HG03354 (cell line): Measurements from ENCODE around the gene ACTL10.

ENCODE experiments used
- ATAC-seq: cut with Tn5 transposase; IDR thresholded peaks from one replicate; pipeline ENCODE4 v1.9.1; 2021; ENCODE audit warnings: mild to moderate bottlenecking; ENCODE audit not compliant: unreplicated experiment, poor library complexity, severe bottlenecking

Gene ACTL10

GRCh38 chr20:33709905-33710541 is 43.3 kb downstream of the ACTL10 start:
- ATAC-seq: no peak

- ATAC-seq: no peak
Observed at GRCh38 chr20:33710681-33711445, 44.1 kb downstream of the ACTL10 start.

GRCh38 chr20:33711446-33711738 is 44.6 kb downstream of the ACTL10 start:
- no peak for ATAC-seq

GRCh38 chr20:33713865-33714367 is 47.2 kb downstream of the ACTL10 start:
- ATAC-seq: no peak

GRCh38 chr20:33716498-33716897 is 49.8 kb downstream of the ACTL10 start:
- ATAC-seq: no peak
